ENCODE measurements around the gene SPTBN4. TPM values are rescaled to one million over a fixed set of nuclear protein-coding genes. Genes with fewer than 3 reads are reported as not detected.

Gene SPTBN4
- total and polyA plus RNA-seq, 10 of the 15 experiments (the other 5 are each of a cell fraction or from before 2014, with no cell fraction given): 0.04 to 1.1 (median 0.34) TPM; not detected in 1

GRCh38 chr19:40616178-40616577 lies 149.4 kb downstream of the SPTBN4 start (continued):
- TF ChIP-seq, protein P1, sequence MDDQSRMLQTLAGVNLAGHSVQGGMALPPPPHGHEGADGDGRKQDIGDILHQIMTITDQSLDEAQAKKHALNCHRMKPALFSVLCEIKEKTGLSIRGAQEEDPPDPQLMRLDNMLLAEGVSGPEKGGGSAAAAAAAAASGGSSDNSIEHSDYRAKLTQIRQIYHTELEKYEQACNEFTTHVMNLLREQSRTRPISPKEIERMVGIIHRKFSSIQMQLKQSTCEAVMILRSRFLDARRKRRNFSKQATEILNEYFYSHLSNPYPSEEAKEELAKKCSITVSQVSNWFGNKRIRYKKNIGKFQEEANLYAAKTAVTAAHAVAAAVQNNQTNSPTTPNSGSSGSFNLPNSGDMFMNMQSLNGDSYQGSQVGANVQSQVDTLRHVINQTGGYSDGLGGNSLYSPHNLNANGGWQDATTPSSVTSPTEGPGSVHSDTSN (IDR thresholded peaks at IDR 0.05; ENCODE audit: insufficient replicate concordance, low read depth, low read length): no peak
- TF ChIP-seq LARP7 (IDR thresholded peaks at IDR 0.05): no peak

- no peaks in the 10 kb centered on the region; a peak in 1 of 4 replicates for H3K27me3 ChIP-seq (replicated peaks in 1 of 2; ENCODE audit: control insufficient read depth in 2 of 2, insufficient read depth in 2 of 2, low read length in 1 of 2)
- in situ Hi-C loops (cut with MboI): no loop called here
- no peaks in the 10 kb centered on the region for H3K36me3 ChIP-seq (ENCODE audit: control insufficient read depth in 2 of 2, insufficient read depth in 2 of 2, low read length in 1 of 2)
- peaks cover 4% of the 10 kb centered on the region; the same call in 1 of the 2 replicates for H3K4me1 ChIP-seq (ENCODE audit: control insufficient read depth, insufficient read depth, low read length)
- H2AFZ ChIP-seq (ENCODE audit: control insufficient read depth, low read depth, low read length): no peak overlapping the region
- no peak for DNase-seq (ENCODE audit: low read depth, low spot score)
- FAIRE-seq: no peak
- no peaks in the 10 kb centered on the region for H4K20me1 ChIP-seq (ENCODE audit: control insufficient read depth, insufficient read depth)
- no peak overlapping the region for H3K9ac ChIP-seq (ENCODE audit: control insufficient read depth, insufficient read depth, low read length)
- ChIA-PET CTCF (interaction anchor here (2.8 kb wide), 1 partner anchor 18 kb away, joined by 26 read pairs; no protein-coding TSS in a partner anchor), SMC1A (ENCODE audit: uncharacterized antibody, unreplicated experiment) (no interaction called here), RAD21 (ENCODE audit: unreplicated experiment) (no interaction called here), POLR2A (interaction anchor here (0.7 kb wide), 1 partner anchor 577 kb away, joined by 3 read pairs; no protein-coding TSS in a partner anchor)
- no peak overlapping the region for H3K27ac ChIP-seq (ENCODE audit: control insufficient read depth, insufficient read depth)
- no peaks in the 10 kb centered on the region for H3K79me2 ChIP-seq (ENCODE audit: control insufficient read depth, insufficient read depth, low read length)
- no TSS peak for BruUV-seq (replicated peaks)
- intact Hi-C loops (cut with micrococcal nuclease; ENCODE audit: unreplicated experiment): no loop called here
- 86% methylated on average over 17 of the region's 17 CpGs for whole genome bisulfite sequencing (ENCODE audit: insufficient coverage, insufficient replicate concordance, low lambda C conversion rate, missing lambda C conversion rate)
- no peaks in the 10 kb centered on the region; the same call in 2 of the 3 replicates for H3K9me3 ChIP-seq (replicated peaks; ENCODE audit: control insufficient read depth, insufficient read depth, low read length)
- no peak for ATAC-seq
- no peak overlapping the region for H3K4me2 ChIP-seq (ENCODE audit: control insufficient read depth, insufficient read depth)
- no peak overlapping the region for H3K4me3 ChIP-seq
- TF ChIP-seq FOXK2 (IDR thresholded peaks at IDR 0.05) (no peak), ZBED1 (IDR thresholded peaks at IDR 0.05; ENCODE audit: borderline replicate concordance) (no peak), POLR2AphosphoS5 (IDR thresholded peaks at IDR 0.05; ENCODE audit: low read length) (no peak), REST (IDR thresholded peaks at IDR 0.05; ENCODE audit: low read depth, low read length) (no peak), NRF1 (conservative IDR thresholded peaks at IDR 0.05; ENCODE audit: low read depth, low read length) (no peak)
- TF ChIP-seq, protein P2, sequence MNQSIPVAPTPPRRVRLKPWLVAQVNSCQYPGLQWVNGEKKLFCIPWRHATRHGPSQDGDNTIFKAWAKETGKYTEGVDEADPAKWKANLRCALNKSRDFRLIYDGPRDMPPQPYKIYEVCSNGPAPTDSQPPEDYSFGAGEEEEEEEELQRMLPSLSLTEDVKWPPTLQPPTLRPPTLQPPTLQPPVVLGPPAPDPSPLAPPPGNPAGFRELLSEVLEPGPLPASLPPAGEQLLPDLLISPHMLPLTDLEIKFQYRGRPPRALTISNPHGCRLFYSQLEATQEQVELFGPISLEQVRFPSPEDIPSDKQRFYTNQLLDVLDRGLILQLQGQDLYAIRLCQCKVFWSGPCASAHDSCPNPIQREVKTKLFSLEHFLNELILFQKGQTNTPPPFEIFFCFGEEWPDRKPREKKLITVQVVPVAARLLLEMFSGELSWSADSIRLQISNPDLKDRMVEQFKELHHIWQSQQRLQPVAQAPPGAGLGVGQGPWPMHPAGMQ (IDR thresholded peaks at IDR 0.05; ENCODE audit: borderline replicate concordance): no peak
- TF ChIP-seq, protein P3, sequence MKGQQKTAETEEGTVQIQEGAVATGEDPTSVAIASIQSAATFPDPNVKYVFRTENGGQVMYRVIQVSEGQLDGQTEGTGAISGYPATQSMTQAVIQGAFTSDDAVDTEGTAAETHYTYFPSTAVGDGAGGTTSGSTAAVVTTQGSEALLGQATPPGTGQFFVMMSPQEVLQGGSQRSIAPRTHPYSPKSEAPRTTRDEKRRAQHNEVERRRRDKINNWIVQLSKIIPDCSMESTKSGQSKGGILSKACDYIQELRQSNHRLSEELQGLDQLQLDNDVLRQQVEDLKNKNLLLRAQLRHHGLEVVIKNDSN (IDR thresholded peaks at IDR 0.05; ENCODE audit: borderline replicate concordance, extremely low read length, insufficient read depth, low read depth, low read length): no peak
- TF ChIP-seq, protein P4, sequence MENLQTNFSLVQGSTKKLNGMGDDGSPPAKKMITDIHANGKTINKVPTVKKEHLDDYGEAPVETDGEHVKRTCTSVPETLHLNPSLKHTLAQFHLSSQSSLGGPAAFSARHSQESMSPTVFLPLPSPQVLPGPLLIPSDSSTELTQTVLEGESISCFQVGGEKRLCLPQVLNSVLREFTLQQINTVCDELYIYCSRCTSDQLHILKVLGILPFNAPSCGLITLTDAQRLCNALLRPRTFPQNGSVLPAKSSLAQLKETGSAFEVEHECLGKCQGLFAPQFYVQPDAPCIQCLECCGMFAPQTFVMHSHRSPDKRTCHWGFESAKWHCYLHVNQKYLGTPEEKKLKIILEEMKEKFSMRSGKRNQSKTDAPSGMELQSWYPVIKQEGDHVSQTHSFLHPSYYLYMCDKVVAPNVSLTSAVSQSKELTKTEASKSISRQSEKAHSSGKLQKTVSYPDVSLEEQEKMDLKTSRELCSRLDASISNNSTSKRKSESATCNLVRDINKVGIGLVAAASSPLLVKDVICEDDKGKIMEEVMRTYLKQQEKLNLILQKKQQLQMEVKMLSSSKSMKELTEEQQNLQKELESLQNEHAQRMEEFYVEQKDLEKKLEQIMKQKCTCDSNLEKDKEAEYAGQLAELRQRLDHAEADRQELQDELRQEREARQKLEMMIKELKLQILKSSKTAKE (IDR thresholded peaks at IDR 0.05; ENCODE audit: low read depth, poor library complexity, severe bottlenecking): no peak
Measured at GRCh38 chr19:40616941-40617340, 150.1 kb downstream of the SPTBN4 start.
